ENCODE results near the gene C19orf33.

Gene C19orf33

DNA sequence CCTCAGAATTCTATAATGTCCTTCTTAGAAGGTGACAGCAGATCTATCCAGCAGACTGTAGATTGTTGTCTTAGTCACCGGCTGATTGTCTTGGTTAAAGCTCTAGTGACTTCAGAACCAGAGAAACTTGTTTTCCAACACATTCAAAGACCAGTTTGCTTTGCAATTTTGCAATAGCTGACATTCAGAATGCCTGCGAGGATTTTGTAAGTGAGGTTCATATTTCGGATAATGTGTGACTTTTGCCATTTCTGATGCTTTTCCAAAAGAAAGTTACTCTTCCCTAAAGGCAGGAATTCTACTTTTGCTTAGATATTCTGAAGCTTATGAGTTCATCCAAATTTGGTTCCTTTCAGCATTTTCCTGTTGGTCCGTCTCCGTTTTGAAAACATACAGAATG is 26.5 kb upstream of the C19orf33 start:
- no peak for DNase-seq (ENCODE audit: low read depth in 1 of 2, low spot score in 1 of 2)
- H3K4me3 ChIP-seq (replicated peaks; ENCODE audit: insufficient read depth, low read length) = no peak overlapping the region
- peaks cover 5% of the 10 kb centered on the region for H3K27me3 ChIP-seq (ENCODE audit: insufficient read depth, poor library complexity, severe bottlenecking)
- TF ChIP-seq, protein P1, sequence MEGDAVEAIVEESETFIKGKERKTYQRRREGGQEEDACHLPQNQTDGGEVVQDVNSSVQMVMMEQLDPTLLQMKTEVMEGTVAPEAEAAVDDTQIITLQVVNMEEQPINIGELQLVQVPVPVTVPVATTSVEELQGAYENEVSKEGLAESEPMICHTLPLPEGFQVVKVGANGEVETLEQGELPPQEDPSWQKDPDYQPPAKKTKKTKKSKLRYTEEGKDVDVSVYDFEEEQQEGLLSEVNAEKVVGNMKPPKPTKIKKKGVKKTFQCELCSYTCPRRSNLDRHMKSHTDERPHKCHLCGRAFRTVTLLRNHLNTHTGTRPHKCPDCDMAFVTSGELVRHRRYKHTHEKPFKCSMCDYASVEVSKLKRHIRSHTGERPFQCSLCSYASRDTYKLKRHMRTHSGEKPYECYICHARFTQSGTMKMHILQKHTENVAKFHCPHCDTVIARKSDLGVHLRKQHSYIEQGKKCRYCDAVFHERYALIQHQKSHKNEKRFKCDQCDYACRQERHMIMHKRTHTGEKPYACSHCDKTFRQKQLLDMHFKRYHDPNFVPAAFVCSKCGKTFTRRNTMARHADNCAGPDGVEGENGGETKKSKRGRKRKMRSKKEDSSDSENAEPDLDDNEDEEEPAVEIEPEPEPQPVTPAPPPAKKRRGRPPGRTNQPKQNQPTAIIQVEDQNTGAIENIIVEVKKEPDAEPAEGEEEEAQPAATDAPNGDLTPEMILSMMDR (IDR thresholded peaks at IDR 0.05; ENCODE audit: insufficient read depth, low read length) = no peak
- no peak for TF ChIP-seq POLR2AphosphoS5 (IDR thresholded peaks at IDR 0.05; ENCODE audit: low read depth)
- no peak for TF ChIP-seq GABPA (IDR thresholded peaks at IDR 0.05; ENCODE audit: low read depth)
- TF ChIP-seq, protein P2, sequence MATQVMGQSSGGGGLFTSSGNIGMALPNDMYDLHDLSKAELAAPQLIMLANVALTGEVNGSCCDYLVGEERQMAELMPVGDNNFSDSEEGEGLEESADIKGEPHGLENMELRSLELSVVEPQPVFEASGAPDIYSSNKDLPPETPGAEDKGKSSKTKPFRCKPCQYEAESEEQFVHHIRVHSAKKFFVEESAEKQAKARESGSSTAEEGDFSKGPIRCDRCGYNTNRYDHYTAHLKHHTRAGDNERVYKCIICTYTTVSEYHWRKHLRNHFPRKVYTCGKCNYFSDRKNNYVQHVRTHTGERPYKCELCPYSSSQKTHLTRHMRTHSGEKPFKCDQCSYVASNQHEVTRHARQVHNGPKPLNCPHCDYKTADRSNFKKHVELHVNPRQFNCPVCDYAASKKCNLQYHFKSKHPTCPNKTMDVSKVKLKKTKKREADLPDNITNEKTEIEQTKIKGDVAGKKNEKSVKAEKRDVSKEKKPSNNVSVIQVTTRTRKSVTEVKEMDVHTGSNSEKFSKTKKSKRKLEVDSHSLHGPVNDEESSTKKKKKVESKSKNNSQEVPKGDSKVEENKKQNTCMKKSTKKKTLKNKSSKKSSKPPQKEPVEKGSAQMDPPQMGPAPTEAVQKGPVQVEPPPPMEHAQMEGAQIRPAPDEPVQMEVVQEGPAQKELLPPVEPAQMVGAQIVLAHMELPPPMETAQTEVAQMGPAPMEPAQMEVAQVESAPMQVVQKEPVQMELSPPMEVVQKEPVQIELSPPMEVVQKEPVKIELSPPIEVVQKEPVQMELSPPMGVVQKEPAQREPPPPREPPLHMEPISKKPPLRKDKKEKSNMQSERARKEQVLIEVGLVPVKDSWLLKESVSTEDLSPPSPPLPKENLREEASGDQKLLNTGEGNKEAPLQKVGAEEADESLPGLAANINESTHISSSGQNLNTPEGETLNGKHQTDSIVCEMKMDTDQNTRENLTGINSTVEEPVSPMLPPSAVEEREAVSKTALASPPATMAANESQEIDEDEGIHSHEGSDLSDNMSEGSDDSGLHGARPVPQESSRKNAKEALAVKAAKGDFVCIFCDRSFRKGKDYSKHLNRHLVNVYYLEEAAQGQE (IDR thresholded peaks at IDR 0.05; ENCODE audit: insufficient replicate concordance, low read depth) = no peak
- TF ChIP-seq SPI1 (IDR thresholded peaks at IDR 0.05; ENCODE audit: borderline replicate concordance, low read depth) = no peak
- H3K27ac ChIP-seq (replicated peaks) = no peak overlapping the region

DNA sequence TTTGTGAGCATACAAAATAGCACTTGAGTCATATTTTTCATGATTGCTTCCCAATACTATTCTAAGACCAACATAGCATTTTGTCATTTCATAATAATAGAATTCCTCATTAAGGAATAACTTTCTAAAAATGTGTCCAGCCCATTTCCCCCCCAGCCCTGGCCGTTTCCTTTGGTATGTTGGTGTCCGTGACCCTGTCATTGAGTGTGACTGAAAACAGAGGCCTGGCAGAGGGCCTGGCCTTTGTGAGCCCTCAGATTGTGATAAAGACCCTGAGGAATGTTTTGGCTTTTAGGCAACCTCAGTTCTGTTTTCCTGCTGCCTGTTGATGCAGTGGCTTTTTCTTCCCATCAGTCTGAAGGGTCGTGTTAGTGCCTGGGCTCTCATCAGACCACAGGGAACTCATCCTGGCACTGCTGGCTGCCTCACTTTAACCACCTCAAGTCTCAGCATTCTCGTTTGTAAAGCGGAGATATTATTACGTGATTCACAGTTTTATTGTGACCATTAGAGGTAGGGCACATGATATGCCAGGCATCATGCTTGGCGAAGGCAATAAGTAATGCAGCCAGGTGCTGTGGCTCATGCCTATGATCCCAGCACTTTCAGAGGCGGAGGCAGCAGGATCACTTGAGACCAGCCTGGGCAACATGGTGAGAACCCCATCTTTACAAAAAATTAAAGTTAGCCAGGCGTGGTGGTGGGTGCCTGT is 25.9 kb upstream of the C19orf33 start:
- TF ChIP-seq SPI1 (IDR thresholded peaks at IDR 0.05; ENCODE audit: borderline replicate concordance, low read depth) = no peak
- TF ChIP-seq, protein P2 (IDR thresholded peaks at IDR 0.05; ENCODE audit: insufficient replicate concordance, low read depth) = no peak
- TF ChIP-seq, protein P1 (IDR thresholded peaks at IDR 0.05; ENCODE audit: insufficient read depth, low read length) = no peak
- no peak for TF ChIP-seq GABPA (IDR thresholded peaks at IDR 0.05; ENCODE audit: low read depth)
- no peak for TF ChIP-seq POLR2AphosphoS5 (IDR thresholded peaks at IDR 0.05; ENCODE audit: low read depth)
- H3K27me3 ChIP-seq (ENCODE audit: insufficient read depth, poor library complexity, severe bottlenecking) = peaks cover 5% of the 10 kb centered on the region
- DNase-seq (ENCODE audit: low read depth in 1 of 2, low spot score in 1 of 2) = no peak
- H3K4me3 ChIP-seq (replicated peaks; ENCODE audit: insufficient read depth, low read length) = no peak overlapping the region
- H3K27ac ChIP-seq (replicated peaks) = no peak overlapping the region

DNA sequence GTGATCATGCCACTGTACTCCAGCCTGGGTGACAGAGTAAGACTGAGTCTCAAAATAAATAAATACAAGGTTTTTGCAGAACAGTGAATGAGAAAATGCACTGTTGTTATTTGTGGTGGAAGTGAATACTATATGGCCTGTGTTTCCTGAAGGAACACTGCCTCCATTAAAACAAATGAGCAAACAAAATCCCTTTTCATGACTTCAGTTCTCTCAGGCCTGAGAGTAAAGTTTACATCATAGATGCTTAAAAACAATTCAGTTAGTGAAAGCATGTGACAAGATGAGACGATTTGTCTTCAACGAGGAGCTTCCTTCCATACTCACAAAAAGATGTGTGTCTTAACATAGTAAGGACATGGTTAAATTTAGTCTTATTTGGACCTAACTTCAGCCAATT is 25.3 kb upstream of the C19orf33 start:
- Histone ChIP-seq H3K27me3 (ENCODE audit: insufficient read depth, poor library complexity, severe bottlenecking) (peaks cover 5% of the 10 kb centered on the region), H3K4me3 (replicated peaks; ENCODE audit: insufficient read depth, low read length) (no peak overlapping the region), H3K27ac (replicated peaks) (no peak overlapping the region)
- TF ChIP-seq GABPA (IDR thresholded peaks at IDR 0.05; ENCODE audit: low read depth) = no peak
- TF ChIP-seq POLR2AphosphoS5 (IDR thresholded peaks at IDR 0.05; ENCODE audit: low read depth) = no peak
- TF ChIP-seq, protein P2 (IDR thresholded peaks at IDR 0.05; ENCODE audit: insufficient replicate concordance, low read depth) = no peak
- DNase-seq (ENCODE audit: low read depth in 1 of 2, low spot score in 1 of 2) = no peak
